HEK293 (cell line): ENCODE data around the gene HSPG2.

Source experiments
- CTCF ChIA-PET: fragments of 350-600 bp; formaldehyde crosslinking; extraction: SDS; loops from one replicate; lab custom pipeline; 2021; ENCODE audit warnings: antibody characterized with exemption; lab: Yijun Ruan, JAX
- POLR2A ChIA-PET: fragments of 300-600 bp; formaldehyde crosslinking; extraction: SDS; loops from one replicate; lab custom pipeline; 2020; ENCODE audit warnings: antibody characterized with exemption, inconsistent platforms; lab: Yijun Ruan, JAX
- H3K27ac ChIP-seq: fragments of 200-500 bp; sonication (Bioruptor generic); 2 replicates; pipeline ENCODE4 v1.5.1; 2014; ENCODE audit warnings: low read depth, low read length, control low read depth, inconsistent platforms; ENCODE audit errors: extremely low read depth
- H3K36me3 ChIP-seq, 2 experiments: fragments of 200-500 bp in 1 of 2; sonication (Bioruptor generic) in 1 of 2; 1 replicate in 1 of 2; 2 replicates in 1 of 2; pipeline ENCODE4 v1.5.1; 2014 to 2017; ENCODE audit warnings: inconsistent platforms in 2 of 2, low read length in 2 of 2; ENCODE audit not compliant: control insufficient read depth in 2 of 2, insufficient read depth in 1 of 2
- H3K4me1 ChIP-seq: fragments of 200-500 bp; sonication (Bioruptor generic); 2 replicates; pipeline ENCODE4 v1.5.1; 2014; ENCODE audit warnings: mild to moderate bottlenecking, low read length, inconsistent platforms; ENCODE audit not compliant: control insufficient read depth, insufficient read depth
- H3K4me3 ChIP-seq: 2 replicates; pipeline ENCODE4 v1.5.1; 2011; ENCODE audit warnings: low read depth, mild to moderate bottlenecking, control low read depth, low read length, moderate library complexity
- H3K9me3 ChIP-seq: fragments of 200-500 bp; sonication (Bioruptor generic); 2 replicates; pipeline ENCODE4 v1.5.1; 2014; ENCODE audit warnings: low read depth, low read length, inconsistent platforms; ENCODE audit not compliant: control insufficient read depth, insufficient read depth
- CTCF ChIP-seq: fragments of 450-650 bp; formaldehyde crosslinking; IDR thresholded peaks from 2 replicates; pipeline ENCODE4 v1.5.1; 2016; ENCODE audit warnings: missing biosample characterization, missing genetic modification characterization
- GLI2 ChIP-seq: fragments of 450-650 bp; formaldehyde crosslinking; IDR thresholded peaks from 2 replicates; pipeline ENCODE4; 2017; ENCODE audit warnings: missing biosample characterization, missing genetic modification characterization, low read depth, borderline replicate concordance
- KLF1 ChIP-seq: fragments of 450-650 bp; formaldehyde crosslinking; IDR thresholded peaks from 2 replicates; pipeline ENCODE4 v1.5.1; 2016; ENCODE audit warnings: missing biosample characterization, missing genetic modification characterization
- KLF16 ChIP-seq: fragments of 450-650 bp; formaldehyde crosslinking; IDR thresholded peaks from 2 replicates; pipeline ENCODE4 v1.5.1; 2017; ENCODE audit warnings: missing biosample characterization, missing genetic modification characterization
- KLF9 ChIP-seq: fragments of 450-650 bp; formaldehyde crosslinking; IDR thresholded peaks from 2 replicates; pipeline ENCODE4 v1.5.1; 2016; ENCODE audit warnings: missing biosample characterization, missing genetic modification characterization, low read depth
- PRDM1 ChIP-seq: fragments of 450-650 bp; formaldehyde crosslinking; IDR thresholded peaks from 2 replicates; pipeline ENCODE4; 2016; ENCODE audit warnings: missing biosample characterization, missing genetic modification characterization
- REPIN1 ChIP-seq: fragments of 450-650 bp; formaldehyde crosslinking; IDR thresholded peaks from 2 replicates; pipeline ENCODE4 v1.5.1; 2017; ENCODE audit warnings: missing biosample characterization, missing genetic modification characterization, low read depth
- ZEB2 ChIP-seq: fragments of 450-650 bp; formaldehyde crosslinking; IDR thresholded peaks from 2 replicates; pipeline ENCODE4 v1.5.1; 2016; ENCODE audit warnings: missing biosample characterization, missing genetic modification characterization
- ZNF140 ChIP-seq: fragments of 450-650 bp; formaldehyde crosslinking; IDR thresholded peaks from 2 replicates; pipeline ENCODE4 v1.5.1; 2016; ENCODE audit warnings: missing biosample characterization, missing genetic modification characterization
- ZNF146 ChIP-seq: fragments of 450-650 bp; formaldehyde crosslinking; IDR thresholded peaks from 2 replicates; pipeline ENCODE4 v1.5.1; 2016; ENCODE audit warnings: missing biosample characterization, missing genetic modification characterization
- ZNF2 ChIP-seq: fragments of 450-650 bp; formaldehyde crosslinking; IDR thresholded peaks from 2 replicates; pipeline ENCODE4 v1.5.1; 2016; ENCODE audit warnings: missing biosample characterization, missing genetic modification characterization
- ZNF23 ChIP-seq: fragments of 450-650 bp; formaldehyde crosslinking; IDR thresholded peaks from 2 replicates; pipeline ENCODE4 v1.5.1; 2016; ENCODE audit warnings: missing biosample characterization, missing genetic modification characterization, borderline replicate concordance
- ZNF248 ChIP-seq: fragments of 450-650 bp; formaldehyde crosslinking; IDR thresholded peaks from 2 replicates; pipeline ENCODE4 v1.5.1; 2017; ENCODE audit warnings: missing biosample characterization, missing genetic modification characterization
- ZNF514 ChIP-seq: fragments of 450-650 bp; formaldehyde crosslinking; IDR thresholded peaks from 2 replicates; pipeline ENCODE4 v1.5.1; 2016; ENCODE audit warnings: missing biosample characterization, missing genetic modification characterization
- ZNF544 ChIP-seq: fragments of 450-650 bp; formaldehyde crosslinking; IDR thresholded peaks from 2 replicates; pipeline ENCODE4 v1.5.0; 2017; ENCODE audit warnings: missing biosample characterization, missing genetic modification characterization
- ZNF600 ChIP-seq: fragments of 450-650 bp; formaldehyde crosslinking; IDR thresholded peaks from 2 replicates; pipeline ENCODE4 v1.5.1; 2016; ENCODE audit warnings: missing biosample characterization, missing genetic modification characterization
- ZNF664 ChIP-seq: fragments of 450-650 bp; formaldehyde crosslinking; IDR thresholded peaks from 2 replicates; pipeline ENCODE4 v1.5.1; 2016; ENCODE audit warnings: missing biosample characterization, missing genetic modification characterization
- ZNF670 ChIP-seq: fragments of 450-650 bp; formaldehyde crosslinking; IDR thresholded peaks from 2 replicates; pipeline ENCODE4 v1.5.1; 2016; ENCODE audit warnings: missing biosample characterization, missing genetic modification characterization, low read depth
- ZNF692 ChIP-seq: fragments of 450-650 bp; formaldehyde crosslinking; IDR thresholded peaks from 2 replicates; pipeline ENCODE4 v1.5.1; 2016; ENCODE audit warnings: missing biosample characterization, missing genetic modification characterization
- ZSCAN23 ChIP-seq: fragments of 450-650 bp; formaldehyde crosslinking; IDR thresholded peaks from 2 replicates; pipeline ENCODE4 v1.5.1; 2016; ENCODE audit warnings: missing biosample characterization, missing genetic modification characterization
- TF ChIP-seq, protein P1 (sequence below): fragments of 450-650 bp; formaldehyde crosslinking; IDR thresholded peaks from 2 replicates; pipeline ENCODE4 v1.5.1; 2016; ENCODE audit warnings: missing biosample characterization, missing genetic modification characterization, borderline replicate concordance
- TF ChIP-seq, protein P2 (sequence below): fragments of 450-650 bp; formaldehyde crosslinking; IDR thresholded peaks from 2 replicates; pipeline ENCODE4 v1.5.1; 2016; ENCODE audit warnings: missing biosample characterization, missing genetic modification characterization

Gene HSPG2

GRCh38 chr1:21865943-21866706 lies 71.0 kb downstream of the HSPG2 start (continued):
- TF ChIP-seq, protein P1, sequence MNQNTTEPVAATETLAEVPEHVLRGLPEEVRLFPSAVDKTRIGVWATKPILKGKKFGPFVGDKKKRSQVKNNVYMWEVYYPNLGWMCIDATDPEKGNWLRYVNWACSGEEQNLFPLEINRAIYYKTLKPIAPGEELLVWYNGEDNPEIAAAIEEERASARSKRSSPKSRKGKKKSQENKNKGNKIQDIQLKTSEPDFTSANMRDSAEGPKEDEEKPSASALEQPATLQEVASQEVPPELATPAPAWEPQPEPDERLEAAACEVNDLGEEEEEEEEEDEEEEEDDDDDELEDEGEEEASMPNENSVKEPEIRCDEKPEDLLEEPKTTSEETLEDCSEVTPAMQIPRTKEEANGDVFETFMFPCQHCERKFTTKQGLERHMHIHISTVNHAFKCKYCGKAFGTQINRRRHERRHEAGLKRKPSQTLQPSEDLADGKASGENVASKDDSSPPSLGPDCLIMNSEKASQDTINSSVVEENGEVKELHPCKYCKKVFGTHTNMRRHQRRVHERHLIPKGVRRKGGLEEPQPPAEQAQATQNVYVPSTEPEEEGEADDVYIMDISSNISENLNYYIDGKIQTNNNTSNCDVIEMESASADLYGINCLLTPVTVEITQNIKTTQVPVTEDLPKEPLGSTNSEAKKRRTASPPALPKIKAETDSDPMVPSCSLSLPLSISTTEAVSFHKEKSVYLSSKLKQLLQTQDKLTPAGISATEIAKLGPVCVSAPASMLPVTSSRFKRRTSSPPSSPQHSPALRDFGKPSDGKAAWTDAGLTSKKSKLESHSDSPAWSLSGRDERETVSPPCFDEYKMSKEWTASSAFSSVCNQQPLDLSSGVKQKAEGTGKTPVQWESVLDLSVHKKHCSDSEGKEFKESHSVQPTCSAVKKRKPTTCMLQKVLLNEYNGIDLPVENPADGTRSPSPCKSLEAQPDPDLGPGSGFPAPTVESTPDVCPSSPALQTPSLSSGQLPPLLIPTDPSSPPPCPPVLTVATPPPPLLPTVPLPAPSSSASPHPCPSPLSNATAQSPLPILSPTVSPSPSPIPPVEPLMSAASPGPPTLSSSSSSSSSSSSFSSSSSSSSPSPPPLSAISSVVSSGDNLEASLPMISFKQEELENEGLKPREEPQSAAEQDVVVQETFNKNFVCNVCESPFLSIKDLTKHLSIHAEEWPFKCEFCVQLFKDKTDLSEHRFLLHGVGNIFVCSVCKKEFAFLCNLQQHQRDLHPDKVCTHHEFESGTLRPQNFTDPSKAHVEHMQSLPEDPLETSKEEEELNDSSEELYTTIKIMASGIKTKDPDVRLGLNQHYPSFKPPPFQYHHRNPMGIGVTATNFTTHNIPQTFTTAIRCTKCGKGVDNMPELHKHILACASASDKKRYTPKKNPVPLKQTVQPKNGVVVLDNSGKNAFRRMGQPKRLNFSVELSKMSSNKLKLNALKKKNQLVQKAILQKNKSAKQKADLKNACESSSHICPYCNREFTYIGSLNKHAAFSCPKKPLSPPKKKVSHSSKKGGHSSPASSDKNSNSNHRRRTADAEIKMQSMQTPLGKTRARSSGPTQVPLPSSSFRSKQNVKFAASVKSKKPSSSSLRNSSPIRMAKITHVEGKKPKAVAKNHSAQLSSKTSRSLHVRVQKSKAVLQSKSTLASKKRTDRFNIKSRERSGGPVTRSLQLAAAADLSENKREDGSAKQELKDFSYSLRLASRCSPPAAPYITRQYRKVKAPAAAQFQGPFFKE (tag by site-specific recombination), result no peak
- TF ChIP-seq ZNF664 (tag by site-specific recombination) (no peak), REPIN1 (no peak), ZNF248 (no peak), KLF1 (tag by site-specific recombination) (no peak), ZNF2 (tag by site-specific recombination) (no peak)

DNA sequence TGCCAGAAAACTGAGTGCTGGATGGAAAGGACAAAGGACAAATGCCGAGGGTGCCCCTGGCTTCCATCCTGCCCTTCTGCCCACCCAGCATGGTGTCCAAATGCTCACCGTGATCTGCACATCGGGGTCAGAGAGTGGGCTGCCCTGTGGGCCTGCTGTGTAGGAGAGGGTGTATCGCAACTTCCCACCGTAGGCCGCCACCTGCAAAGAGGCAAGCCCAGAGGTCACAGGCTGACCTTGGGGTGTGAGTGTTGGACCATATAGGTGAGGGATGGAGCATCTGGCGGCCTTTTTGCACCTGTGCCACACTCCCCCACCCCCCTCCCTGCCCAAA lies 71.5 kb downstream of the HSPG2 start:
- no peaks in the 10 kb centered on the region for H3K4me1 ChIP-seq
- no peak overlapping the region for H3K4me3 ChIP-seq
- TF ChIP-seq ZNF692 (tag by site-specific recombination) (no peak), ZNF140 (no peak), ZNF514 (tag by site-specific recombination) (no peak), ZNF146 (tag by site-specific recombination) (no peak)
- H3K27ac ChIP-seq, result no peak overlapping the region
- ChIA-PET POLR2A (no interaction called here), CTCF (interaction anchor here (1.1 kb wide), 1 partner anchor 98 kb away, joined by 5 read pairs; no protein-coding TSS in a partner anchor)
- H3K36me3 ChIP-seq, result peaks cover 0 to 38% of the 10 kb centered on the region in 2 experiments; a peak in 1 of 3 replicates
- no peaks in the 10 kb centered on the region for H3K9me3 ChIP-seq

- ChIA-PET CTCF (interaction anchor here (0.6 kb wide), 1 partner anchor 86 kb away, joined by 4 read pairs; no protein-coding TSS in a partner anchor), POLR2A (no interaction called here)
- Histone ChIP-seq H3K27ac (no peak overlapping the region), H3K9me3 (no peaks in the 10 kb centered on the region), H3K4me1 (no peaks in the 10 kb centered on the region), H3K4me3 (no peak overlapping the region), H3K36me3 (peaks cover 0 to 37% of the 10 kb centered on the region in 2 experiments; a peak in 1 of 3 replicates)
- TF ChIP-seq ZNF514 (tag by site-specific recombination) (no peak), ZSCAN23 (no peak), GLI2 (tag by site-specific recombination) (no peak), ZNF544 (tag by site-specific recombination) (no peak), PRDM1 (no peak), CTCF (tag by site-specific recombination) (no peak), ZNF23 (tag by site-specific recombination) (no peak), ZEB2 (no peak), ZNF670 (no peak), KLF9 (tag by site-specific recombination) (no peak), ZNF600 (no peak), KLF16 (tag by site-specific recombination) (no peak)
- TF ChIP-seq, protein P2, sequence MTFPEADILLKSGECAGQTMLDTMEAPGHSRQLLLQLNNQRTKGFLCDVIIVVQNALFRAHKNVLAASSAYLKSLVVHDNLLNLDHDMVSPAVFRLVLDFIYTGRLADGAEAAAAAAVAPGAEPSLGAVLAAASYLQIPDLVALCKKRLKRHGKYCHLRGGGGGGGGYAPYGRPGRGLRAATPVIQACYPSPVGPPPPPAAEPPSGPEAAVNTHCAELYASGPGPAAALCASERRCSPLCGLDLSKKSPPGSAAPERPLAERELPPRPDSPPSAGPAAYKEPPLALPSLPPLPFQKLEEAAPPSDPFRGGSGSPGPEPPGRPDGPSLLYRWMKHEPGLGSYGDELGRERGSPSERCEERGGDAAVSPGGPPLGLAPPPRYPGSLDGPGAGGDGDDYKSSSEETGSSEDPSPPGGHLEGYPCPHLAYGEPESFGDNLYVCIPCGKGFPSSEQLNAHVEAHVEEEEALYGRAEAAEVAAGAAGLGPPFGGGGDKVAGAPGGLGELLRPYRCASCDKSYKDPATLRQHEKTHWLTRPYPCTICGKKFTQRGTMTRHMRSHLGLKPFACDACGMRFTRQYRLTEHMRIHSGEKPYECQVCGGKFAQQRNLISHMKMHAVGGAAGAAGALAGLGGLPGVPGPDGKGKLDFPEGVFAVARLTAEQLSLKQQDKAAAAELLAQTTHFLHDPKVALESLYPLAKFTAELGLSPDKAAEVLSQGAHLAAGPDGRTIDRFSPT (tag by site-specific recombination), result no peak
Observed at GRCh38 chr1:21864730-21865129, 72.4 kb downstream of the HSPG2 start.
